ENCODE data around the gene C14orf132.

C14orf132 gene

DNA sequence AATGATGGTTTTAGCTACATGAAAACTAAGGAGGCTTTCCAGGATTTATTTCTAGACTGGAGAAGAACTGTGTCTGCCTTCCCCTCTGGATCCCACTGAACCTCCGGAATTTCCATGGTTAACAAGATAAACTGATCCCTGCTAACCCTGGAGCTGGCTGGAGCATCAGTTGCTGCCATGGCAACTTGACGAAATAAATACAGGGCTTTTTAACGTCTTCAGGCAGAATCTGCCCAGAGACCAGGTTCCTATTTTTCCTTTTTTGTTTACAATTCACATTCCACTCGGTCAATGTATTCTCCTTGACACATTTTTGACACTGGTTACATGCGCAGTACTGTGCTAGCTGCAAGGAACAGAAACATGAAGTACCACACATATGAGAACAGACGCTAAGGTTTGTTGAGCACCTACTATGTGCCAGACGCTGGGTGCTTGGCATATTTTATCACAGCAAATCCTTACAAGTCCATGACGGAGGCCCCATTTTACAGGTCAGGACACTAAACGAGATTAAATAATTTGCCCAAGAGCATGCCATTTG is 1.7 kb downstream of the C14orf132 start:
- no peak for DNase-seq

DNA sequence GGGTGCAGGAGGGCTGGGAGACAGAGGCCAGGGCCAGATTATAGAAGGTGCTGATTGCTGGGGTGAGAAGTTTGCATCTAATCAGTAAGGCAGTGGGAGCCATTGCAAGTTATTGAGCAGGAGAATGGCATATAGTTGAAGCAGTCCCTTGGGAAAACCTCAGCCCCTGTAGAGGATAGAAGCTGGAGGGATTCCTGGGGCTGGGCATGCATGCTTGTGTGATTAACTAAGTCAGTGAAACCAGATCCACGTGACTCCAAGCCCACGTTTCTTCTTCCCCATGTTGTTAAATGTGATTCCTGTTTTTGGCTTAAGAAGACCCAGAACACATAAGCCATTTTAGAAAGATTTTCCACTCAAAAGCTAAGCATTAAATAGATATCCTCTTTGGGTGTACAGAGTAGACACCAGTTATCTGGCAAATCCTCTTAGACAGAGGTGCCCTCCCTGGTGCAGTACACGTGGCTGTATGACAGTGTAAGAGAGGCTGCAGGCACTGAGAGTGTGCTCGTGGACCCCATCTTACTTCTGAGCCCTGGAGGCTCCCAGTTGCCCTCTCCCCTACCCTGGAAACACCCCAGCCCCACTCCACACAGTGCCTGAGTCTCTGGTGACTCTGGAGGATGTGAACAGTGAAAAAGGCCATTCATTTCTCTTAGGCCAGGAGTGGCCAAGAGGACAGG is 3.2 kb downstream of the C14orf132 start:
- peak; percentile 79 for DNase-seq

DNA sequence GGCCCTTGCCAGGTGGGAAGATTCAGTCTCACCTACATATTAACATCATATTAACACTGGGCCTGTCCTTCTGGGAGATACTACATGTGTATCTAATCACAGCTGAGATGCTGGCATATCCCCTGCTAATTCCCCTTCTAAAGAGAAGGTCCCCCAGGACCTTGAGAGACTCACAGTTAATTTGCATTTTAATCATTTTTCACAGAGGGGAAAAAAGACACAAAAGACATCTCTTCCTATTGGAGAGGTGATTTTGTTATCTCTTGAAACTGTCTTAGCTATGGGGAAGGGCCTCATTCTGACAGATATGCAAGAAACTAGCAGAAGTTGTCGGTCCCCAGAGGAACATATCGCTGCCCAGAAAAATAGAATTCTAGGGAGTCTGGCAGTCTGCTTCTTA is 7.5 kb downstream of the C14orf132 start:
- DNase-seq: no peak

DNA sequence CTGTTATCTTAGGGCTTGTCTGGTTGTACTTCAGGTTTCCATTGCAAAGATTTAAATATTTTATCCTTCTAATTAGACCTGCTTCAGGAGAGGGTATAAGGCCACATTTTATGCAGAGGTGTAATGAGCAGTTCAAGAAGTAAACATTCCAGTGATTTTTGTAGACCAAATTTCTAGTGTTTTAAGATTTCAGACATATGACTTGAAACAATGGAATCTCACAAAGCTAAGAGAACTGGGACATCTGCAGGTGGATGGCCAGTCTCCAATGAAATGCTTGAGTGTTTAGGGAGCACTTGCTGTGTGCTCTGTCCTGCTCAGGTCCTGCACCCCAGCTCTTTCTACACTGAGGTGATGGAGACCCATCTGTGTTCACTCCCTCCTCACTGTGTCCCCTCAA is 7.9 kb downstream of the C14orf132 start:
- DNase-seq: no peak

DNA sequence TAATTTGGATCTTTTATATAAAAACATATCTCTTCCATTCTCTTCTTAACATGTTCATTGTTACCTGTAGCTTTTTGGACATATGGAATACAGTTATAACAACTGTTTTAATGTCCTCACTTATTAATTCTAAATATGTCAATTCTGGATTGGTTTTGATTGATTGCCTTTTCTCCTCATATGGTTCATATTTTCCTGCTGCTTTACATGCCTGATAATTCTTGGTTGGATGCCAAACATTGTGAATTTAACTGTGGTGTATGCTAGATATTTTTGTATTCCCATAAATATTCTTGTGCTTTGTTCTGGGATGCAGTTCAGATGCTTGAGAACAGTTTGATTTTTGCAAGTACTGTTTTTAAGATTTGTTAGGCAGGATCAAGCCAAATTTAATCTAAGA is 10.8 kb downstream of the C14orf132 start:
- no peak for DNase-seq

DNA sequence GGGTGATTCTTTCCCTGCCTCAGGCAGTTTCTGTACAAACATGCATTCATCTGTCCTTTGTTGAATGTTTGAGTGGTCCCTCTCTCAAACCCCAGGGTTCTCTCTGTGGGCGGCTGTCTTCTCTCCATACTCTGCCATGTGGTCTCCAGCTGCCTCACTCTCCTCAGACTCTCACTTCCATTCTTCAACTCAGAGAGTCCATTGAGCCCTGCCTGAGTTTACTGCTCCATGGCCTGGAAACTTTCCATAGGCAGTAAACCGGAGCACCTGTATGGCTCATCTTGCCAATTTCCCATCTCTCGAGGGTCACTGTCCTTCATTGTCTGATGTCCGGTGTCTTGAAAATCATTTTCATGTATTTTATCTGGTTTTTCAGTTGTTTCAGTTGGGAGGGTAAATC is 11.3 kb downstream of the C14orf132 start:
- DNase-seq: no peak

DNA sequence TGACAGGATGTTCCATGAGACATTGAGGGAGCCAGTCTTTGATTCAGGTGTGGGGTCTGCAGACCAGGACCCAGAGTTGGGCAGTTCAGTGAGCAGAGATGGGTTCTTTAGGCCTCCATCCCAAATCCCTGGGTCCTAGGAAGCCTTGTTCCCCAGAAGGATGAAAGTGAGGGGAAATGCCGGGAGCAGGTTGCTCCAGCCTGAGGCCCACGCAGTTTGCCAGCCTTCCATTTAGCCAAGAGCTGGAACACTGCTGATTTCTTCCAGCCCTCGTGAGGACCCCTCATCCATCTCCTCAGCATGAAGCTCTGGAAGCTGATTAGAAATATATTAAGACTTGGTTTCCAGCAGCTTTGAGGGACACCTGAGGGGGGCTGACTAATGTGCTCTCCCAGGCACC is 12.1 kb downstream of the C14orf132 start:
- DNase-seq: no peak

DNA sequence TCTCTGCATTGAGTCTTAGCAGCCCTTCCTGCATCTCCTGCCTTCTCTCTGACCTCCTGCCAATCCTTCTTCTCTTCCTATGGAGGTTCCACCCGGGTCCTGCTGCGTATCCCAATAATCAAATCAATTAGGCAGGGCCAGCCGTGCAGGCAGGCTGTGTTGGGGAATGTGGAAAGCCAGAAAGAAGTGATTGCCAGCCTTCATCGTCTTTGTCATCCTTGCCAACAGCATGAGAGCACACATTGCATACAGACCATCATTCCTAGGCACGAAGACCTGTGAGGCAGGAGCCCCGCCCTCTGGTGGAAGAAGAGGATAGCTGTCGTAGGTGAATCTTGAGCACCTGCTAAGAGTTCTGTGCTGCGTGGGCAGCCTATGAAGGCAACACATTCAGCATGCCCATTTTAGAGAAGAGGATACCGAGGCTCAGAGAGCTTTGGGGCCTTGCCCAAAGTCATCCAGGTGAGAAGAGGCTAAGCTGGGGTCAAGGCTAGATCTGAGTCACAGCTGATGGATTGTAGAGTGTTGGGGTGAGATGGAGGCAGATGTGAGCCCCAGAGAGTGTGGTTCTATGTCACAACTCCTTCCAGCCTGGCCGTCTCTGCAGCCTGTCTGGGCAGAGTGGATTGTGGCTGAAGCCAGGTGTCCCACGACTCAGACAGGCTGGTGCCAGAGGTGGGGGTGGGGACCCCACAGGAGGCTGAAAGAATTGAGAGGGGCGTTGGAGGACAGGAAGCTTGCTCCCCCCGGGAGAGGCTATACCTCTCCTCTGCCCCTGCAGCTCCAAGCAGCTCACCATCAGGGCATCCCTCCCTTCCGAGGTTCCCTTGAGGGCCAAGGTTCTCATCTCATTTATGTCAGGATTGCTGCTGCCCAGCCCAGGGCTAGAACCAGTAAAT is 12.7 kb downstream of the C14orf132 start:
- DNase-seq: no peak

DNA sequence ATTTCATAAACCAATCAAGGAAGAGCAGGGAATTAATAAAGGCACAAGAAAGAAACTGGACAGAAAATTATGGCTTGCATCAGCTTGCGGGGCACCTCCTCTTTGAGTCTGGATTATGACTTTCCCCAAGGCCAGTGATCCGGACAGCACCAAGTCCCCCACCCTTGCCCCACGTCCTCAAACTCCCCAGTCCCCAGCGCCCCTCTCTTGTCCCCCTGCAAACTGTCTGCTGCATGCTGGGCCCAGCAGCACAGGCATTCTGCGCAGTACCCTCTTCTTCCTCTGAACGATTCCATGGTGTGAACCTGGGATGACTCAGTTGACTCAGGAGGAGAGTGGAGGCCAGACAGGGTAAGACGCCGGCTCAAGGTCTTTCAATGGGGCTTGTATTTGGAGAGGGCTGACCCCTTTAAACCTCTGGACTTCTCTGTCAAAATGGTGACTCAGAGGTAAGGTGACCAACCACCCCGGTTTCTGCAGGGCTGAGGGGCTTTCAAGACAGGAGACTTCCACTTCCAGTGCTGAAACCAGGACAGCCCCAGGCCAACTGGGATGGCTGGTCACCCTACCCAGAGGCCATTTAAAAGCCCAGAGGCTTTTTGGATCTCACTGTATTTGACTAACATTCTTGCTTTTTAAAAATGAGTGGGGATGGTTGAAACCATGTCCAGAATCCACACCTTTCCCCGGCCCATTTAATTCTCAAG is 13.5 kb downstream of the C14orf132 start:
- DNase-seq: no peak

DNA sequence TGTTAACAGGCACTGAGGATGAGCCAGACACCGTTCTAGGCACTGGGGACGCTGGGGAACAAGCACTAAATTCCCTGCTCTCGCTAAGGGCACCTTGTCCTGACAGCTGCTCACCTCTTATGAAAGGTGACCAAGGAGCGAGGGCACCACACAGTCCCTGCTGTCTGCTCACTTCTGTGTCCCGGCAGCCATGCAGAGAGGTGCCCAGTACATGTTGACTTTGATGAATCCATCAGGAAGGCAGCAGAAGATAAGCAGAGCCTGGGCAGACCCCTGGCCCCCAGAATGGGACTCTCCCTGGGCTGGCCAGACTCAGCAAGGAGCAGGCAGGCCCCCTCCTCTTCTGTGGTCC is 14.1 kb downstream of the C14orf132 start:
- no peak for DNase-seq

DNA sequence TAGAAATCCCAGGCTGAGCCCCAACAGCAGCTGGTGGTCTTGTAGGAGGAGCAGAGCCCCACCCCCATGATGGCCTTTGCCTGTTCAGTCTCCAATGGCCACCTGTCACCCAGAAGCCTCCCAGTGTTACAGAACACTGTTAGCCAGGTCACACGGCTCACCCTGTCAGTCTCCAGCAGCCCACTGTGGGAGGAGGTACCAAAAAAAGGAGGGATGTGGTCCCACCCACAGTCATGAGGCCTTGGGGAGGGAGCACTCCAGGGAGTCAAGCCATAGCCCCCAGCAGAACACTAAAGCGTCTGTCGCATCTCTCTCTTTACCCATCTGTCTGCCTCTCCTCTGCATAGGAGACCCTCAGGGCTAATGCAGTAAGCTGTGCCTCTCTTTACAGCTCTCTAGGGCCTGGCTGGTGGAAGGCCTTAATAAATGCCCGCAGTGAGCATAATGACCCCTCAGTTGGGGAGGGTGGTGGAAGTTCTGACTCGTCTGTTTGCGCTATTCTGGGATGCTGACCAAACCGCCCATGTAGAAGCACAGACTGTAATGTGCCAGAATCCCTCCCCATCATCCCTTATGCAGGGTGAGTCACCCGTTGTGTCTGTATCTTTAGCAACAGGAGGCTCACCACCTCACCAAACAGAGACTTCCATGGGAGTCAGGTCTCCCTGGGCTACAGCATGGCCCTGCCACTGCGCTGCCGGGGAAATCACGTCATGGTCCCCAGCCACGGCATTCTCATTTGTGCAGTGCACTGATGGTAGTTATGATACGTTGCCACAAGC is 14.6 kb downstream of the C14orf132 start:
- DNase-seq: peak; percentile 92

DNA sequence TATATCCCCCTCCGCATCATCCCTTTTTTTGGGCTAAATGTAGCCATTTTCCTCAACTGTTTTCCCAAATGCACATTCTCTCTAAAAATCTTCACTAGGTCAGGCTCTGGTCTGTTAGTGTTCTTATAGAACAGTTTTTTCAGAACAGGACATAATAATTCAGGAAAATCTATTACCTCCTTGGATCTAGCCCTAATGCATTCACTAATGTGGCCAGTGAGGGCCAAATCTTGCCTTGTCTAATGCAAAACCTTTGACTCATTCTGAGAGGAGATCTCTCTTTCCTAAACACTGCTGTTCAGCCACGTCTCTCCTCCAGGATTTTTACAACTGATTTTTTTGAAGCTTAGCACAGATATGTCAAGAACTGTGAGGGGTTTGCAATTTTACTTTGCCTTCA is 15.5 kb downstream of the C14orf132 start:
- DNase-seq: no peak

DNA sequence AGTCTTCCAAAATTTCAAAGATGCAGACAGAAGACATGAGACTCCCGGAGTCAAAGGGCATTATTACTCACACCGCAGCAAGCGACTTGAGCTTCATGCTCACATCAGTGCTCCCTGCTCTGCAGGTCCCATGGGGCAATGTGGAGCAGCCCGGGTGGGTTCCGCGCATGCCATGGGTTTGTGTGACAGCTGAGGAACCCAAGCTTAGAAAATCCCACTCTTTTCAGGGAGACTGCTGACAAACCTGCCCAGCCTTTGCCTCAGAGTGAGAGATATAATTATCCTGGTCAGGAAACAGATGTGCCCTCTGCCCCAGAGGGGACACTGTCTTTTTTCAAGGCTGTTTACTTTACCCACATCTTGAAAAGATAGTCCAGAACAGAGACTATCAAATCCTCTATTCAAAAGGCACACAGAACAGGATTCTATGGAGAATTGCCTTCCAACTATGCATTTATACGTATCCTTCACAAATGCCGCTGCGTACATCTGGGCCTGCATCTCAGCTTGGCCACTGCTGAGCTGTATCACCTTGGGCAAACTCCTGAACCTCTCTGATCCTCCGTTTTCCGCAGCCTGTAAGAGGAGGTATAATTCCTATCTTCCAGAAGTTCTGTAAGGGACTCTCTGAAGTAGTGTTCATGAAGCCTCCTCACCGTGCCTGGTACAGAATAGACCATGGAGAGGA is 16.0 kb downstream of the C14orf132 start:
- DNase-seq: no peak

DNA sequence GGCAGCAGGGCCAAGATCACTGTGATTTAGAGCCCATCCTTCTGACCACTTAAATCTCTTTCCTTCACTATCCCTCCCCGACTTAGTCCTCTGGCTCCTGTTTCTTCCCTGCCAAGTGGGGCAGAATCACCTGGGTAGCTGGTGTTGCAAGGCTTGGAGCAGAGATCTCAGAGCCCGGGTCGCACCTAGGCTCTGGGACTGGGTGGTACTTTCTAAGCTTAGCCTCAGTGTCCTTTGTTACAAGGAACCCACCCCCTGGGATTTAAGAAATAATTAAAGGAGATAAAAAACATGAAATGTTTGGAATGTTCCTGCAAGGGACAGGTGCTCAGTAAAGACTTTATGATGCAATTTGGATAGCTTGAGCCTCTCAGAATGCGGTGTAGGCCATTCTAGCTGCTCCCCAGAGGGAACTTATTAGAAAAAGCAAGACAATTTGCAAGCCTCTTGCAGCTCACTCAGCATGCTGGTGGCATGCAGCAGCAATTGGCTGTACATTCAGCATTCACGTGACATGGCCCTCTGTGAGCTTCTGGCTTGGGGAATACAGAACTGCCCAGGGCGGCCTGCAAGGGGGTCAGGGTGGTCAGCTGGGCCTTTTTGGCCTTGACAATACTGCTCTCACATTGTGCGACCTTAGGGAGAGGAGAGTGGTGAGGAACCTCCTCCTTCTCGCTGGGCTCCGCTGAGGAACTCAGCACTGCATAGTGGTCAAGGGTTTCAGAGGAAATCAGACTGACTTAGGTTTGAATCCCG is 16.8 kb downstream of the C14orf132 start:
- DNase-seq: no peak

DNA sequence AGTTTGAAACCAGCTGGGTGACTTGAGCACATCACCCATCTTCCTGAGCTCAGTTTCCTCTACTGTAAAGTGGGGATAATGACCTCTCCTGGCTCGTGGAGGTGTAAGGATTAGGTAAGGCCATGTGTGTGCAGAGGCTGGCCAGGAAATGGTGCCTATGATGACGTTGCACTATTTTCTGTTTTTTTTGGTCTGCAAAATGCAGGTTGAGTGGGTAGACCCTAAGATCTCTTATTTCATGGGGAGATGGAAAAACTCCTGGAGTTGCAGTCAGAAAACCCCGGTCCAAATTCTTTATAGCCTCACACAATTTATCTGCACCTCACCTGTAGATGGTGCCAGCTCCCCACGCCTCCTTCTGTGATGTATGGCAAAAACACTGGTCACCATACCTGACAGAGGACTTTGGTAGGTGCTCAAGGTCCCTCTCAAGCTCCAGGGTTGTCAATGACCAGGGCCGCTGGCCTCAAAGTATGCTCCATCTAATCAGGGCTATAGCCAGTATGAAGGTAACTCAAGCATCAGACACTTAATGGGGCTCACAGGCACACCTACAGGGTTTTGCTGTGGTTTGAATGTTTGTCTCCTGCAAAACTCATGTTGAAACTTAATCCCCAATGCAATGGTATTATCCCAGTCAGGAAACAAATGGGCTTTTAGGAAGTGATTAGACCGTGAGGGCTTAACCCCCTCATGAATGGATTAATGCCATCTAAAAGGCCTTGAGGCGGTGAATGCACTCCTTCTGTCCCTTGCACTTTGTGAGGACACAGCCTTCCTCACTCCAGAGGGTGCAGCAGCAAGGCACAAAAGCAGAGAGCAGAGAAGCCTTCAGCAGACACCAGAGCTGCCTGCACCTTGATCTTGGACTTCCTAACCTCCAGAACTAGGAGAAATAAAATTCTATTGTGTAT is 17.6 kb downstream of the C14orf132 start:
- no peak for DNase-seq

DNA sequence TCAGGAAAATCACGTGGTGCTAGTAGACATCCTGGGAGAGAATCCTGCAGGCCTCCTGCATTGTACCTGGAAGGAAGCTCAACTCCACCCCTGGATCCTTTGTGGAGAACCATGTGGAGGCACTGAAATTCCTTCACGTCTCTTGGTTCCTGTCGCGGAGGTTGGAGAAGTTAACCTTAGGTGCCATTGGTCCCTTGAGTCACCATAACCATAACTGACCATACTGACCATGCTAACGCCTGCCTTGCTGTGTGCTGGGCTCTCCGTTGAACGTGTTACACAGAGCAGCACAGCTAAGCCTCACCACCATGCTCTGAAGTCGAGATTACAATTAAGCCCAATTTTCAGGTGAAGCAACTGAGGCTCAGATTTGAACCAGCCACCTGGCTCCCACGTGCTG is 18.6 kb downstream of the C14orf132 start:
- no peak for DNase-seq

DNA sequence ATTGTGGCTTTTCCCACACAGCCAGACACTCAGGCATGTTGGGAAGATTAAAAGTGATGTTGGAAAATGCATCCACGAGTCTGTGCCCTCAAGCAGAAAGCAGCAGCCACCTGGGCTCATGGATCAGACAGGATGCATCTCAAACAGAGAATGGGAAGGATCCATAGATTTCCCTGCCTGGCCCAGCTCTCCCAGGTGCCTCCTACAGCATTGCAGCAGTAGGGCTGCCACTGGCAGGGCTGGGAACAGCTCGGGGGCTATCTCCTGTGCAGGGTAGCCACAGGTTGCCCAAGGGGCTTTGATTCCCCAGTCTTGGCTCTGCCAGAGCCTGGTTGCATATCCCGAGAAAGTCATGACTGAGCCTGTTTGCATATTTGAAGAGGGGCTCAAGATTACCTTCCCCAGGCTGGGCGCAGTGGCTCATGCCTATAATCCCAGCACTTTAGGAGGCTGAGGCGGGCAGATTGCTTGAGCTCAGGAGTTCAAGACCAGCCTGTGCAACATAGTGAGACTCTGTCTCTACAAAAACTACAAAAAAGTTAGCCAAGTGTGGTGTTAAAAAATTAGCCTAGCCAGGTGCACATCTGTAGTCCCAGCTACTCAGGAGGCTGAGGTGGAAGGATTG is 19.5 kb downstream of the C14orf132 start:
- DNase-seq: no peak

DNA sequence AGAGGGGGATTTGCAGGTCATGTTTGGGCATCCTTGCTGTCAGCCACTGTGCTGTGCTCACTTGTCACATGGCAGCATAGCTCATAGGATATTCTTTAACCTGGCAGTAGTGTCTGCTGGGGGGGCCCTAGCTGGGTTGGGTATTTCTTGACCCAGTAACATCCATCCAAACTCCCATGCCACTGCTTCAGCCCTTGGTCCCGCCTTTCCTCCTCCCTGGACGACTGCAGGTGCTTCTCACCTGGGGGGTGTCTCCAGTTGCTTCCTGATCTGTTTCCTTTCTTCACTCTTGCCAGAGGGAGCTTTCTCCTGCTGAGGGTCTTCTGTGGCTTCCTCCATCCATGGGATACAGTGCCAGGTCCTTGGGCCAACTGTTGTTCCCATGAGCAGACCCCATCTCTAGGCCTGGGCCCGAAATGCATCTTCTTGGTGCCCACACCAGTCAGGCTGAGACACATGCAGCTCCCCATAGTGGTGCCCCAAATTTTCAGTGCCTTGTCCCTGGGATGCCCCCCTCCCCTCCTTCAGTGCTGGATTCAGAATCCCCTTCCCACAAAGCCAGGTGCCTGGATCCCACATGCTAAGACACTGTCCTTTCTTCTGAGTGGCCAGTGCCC is 20.5 kb downstream of the C14orf132 start:
- DNase-seq: no peak

Data from fibroblast of skin of right quadriceps (primary cell).